Pulmonary artery endothelial cell (primary cell): Measurements from ENCODE around the gene KDELR3. TPM values are rescaled to one million over a fixed set of nuclear protein-coding genes. Genes with fewer than 3 reads are reported as not detected.
"Not testable (repeated sequence)": the region's sequence is repeated elsewhere in the genome, so short reads cannot be mapped to it uniquely, and the experiment has no call there.

ENCODE experiments used
- DNase-seq: peaks from one replicate; pipeline ENCODE4 v3.0.0-alpha.2; 2011; ENCODE audit warnings: low read depth, low spot score
- total RNA-seq: library from RNA; depleted of rRNA; stranded (reverse); fragments of >200 nt; gene quantifications from 2 replicates; pipeline ENCODE4 v1.2.3, GENCODE V29; 2014

The KDELR3 gene
- total RNA-seq, 1 donor from 2014 or later = 41.7 TPM

- DNase-seq = no peak
Measured at GRCh38 chr22:38456272-38456835, 11.5 kb upstream of the KDELR3 start.

DNA sequence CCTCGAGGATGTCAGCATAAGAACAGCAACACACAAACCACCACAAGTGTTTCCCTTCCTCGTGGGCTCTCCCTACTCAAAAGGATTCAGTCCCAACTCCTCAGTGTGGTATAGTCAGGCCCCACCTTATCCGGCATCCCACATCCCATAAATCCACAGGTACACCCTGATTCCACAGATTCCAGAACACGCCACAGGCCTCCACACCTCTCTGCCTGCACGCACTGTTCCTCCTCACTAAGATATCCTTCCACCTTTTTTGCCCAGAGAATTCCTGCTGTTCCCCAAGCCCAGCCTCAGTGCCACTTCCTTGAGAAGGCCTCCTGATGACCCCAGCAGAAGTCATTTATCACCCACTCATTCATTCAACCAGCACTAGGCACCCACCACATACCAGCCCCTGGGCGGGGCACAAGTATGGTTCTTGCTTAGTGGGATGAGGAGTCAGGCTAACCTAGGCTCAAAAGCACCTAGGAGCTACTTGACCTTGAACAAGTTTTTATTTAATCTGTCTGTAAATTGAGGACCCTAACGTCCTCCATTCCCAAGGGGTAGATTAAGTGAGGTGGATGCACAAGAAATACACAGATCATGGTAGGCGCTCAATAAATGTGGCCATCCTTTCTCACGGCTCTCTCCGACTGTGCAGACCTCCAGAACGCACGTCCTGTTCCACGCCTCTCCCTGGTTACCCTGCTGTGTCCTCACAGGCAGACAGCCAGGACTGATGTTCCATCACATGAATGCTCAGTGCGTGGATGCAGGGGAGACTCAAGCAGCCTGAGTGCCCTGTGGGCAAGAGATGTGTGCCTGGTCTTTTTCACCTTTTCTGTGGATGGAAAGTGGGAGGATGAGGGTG is 10.8 kb upstream of the KDELR3 start:
- no peak for DNase-seq

DNA sequence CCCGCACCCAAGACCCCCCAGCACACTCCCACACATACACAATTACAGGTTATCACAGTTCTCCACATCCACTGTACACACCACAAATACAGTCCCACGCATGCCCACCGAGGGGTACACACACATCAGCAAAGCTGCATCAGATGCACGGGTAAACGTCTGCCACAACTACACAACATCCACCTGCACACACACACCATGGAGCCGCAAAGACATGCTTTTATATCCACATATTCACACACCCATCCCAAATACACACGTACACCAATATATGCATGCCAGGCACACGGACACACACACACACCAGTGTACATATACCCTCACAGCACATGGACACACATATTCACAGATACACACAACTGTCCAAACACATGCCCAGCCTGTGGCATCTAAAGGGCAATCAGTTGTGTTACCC is 7.5 kb upstream of the KDELR3 start:
- no peak for DNase-seq

- DNase-seq = no peak
Measured at GRCh38 chr22:38461057-38461413, 6.9 kb upstream of the KDELR3 start.

GRCh38 chr22:38461414-38462081 is 6.3 kb upstream of the KDELR3 start:
- DNase-seq = peak; percentile 30

DNA sequence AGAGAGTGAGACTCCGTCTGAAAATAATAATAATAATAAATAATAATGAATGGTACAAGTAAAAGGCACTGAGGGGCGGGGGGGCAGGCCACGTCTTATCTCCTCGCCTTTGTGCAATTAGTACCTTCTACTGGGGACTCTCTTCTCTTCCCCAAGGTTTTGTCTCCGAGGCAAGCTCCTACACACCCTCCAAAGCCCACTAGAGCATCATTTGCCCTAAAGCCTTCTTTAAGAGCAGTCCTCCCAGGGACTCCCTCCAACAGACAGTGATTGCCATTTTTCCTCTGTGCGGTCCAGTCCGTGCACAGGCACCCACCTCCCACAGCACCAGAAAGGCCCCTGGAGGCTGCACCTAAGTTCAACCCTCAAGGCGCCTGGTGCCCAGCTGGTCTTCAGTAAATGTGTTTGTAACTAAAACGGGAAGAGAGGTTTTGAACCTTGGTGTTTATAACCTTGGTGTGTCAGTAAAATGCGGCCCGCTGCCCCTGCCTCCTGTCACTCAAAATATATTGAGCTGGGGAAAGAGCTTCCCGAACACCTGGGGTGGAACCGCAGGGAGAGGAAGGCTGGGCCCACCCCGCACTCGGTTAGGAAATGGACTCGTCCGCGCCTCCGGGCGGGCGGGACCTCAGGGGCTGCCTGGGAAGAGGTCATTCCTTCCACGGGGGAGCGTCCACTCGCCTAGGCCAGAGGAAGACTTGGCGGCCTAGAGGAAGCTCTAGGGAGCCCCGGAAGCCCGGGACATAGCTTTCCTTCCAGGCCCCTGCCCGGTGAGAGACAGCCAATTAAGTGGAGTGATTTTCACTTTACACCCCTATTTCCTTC is 4.7 kb upstream of the KDELR3 start:
- DNase-seq = no peak

- DNase-seq = no peak
Measured at GRCh38 chr22:38464992-38465672, 2.8 kb upstream of the KDELR3 start.

- DNase-seq = no peak
Measured at GRCh38 chr22:38465673-38466490, 2.0 kb upstream of the KDELR3 start.

DNA sequence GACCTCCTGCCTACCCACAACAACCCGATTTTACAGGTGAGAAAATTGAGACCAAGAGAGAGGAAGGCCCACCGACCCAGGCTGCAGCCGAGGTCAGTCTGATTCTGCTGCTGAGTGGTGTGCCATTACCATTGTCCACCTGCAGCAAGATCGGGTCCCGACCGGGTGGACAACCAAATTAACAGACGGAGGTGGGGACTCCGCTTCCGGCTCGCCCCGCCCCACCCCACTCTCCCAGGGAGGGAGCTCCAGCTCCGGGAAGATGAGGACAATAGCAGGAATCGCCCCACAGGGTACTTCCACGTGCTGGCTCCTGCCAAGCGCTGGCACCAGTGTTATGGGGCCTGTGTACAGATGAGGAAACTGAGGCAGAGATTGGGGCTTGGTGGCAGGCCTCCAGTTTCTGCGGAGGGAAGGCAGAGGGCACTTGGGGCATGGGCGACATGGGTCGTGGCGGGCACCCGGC is 425 bp upstream of the KDELR3 start:
- DNase-seq = no peak

- no peak for DNase-seq
Measured at GRCh38 chr22:38468443-38469305, 778 bp downstream of the KDELR3 start.

DNA sequence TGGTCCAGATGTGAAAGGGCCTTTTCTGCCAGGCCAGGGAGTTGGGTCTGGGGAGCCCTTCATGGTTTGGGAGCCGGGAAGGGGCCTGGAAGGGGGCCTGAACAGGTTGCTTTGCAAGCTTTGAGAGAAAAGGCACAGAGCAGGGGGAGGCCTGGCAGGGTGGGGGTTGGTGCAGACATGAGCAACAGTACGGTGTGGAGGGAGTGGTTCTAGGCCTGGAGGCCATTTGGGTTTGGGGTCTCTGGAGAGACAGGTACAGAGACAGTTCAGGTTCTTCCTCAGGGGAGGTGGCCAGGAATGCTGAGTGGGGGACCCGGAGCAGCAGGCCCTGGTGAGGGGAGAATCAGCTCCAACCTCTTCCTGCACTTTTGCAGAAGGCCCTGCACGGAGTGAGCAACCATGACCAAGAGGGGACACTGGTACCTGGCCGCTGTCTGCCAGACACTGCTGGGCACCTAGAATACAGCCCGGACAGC is 1.4 kb downstream of the KDELR3 start:
- no peak for DNase-seq

DNA sequence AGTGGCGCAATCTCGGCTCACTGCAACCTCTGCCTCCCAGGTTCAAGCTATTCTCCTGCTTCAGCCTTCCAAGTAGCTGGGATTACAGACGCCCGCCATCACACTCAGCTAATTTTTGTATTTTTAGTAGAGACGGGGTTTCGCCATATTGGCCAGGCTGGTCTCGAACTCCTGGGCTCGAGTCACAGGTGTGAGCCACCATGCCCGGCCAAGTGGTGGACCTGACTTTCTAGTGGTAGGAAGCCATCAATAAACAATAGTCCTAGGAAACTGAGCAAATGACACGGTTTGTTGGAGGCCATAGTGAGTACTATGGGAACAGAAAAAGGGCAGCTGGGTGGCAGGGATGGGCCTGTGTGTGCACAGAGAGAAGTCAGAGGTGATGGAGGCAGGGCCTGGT is 2.3 kb downstream of the KDELR3 start:
- not testable (repeated sequence) for DNase-seq

DNA sequence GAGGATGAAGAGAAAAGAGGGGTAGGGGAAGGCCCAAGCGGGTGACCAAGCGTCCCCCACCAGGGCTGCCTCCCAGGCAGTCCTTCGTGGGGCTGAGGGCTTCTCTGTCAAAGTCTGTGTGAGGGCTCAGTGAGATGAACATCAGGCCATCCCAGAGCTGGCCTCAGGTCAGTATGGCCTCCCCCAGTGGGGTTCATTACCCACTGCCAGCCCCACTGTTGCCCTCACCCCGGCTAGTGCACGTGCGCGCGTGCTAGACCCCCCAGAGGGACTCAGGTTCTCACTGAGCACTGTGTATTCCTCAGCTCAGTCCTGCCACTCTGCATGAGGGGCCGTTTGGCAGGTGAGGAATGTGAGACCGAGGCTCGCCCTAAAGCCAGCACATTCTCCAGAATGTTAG is 3.3 kb downstream of the KDELR3 start:
- DNase-seq = no peak

GRCh38 chr22:38474003-38474607 is 6.2 kb downstream of the KDELR3 start:
- no peak for DNase-seq

DNA sequence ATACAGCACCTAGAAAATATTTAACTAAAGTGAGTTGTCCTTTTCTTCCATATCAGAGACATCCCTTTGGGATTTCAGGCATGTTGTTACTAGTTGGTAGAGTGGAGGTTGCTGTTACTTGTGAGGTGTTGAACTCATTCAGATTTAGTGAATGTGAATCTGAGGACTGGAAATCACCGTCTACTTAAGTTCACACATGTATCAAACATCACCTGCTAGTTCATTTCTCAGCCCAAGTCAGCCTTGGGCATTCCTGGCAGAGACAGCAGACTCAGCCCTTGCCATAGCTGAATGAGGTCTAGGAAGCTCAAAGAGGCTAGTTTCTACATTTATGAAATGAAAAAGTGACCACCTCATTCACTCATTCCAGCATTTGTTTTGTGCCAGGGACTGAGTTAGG is 9.7 kb downstream of the KDELR3 start:
- DNase-seq = no peak

- DNase-seq = no peak
Measured at GRCh38 chr22:38479096-38479837, 11.4 kb downstream of the KDELR3 start.

DNA sequence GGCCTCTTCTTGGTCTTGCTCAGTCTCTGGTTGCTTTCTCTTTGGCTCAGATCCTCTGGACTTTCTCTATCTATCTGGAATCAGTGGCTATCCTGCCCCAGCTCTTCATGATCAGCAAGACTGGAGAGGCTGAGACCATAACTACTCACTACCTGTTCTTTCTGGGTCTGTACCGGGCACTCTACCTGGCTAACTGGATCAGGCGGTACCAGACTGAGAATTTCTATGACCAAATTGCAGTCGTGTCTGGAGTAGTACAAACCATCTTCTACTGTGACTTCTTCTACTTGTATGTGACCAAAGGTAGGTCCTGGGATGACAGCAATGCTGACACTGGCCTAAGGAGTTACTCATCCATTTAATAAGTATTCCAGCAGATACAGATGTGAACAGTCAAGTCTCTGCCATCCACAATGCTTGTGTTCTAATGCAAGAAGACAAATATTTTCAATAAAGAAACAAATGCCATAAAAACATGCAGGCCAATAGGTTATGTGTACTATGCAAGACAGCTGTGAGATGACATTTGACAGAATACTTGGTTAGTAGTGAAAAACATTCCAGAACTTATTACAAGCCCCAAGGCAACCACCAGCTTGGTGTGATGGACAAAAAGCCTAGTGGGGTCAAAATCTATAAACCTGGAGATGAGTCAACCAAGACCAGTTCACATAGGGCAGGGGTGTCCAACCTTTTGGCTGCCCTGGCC is 13.4 kb downstream of the KDELR3 start:
- no peak for DNase-seq
